GM12891 (cell line): Measurements from ENCODE around the gene CSN3.

ENCODE experiments used
- DNase-seq: peaks from one replicate; pipeline ENCODE4 v3.0.0; 2011; ENCODE audit warnings: low spot score; ENCODE audit not compliant: insufficient read length
- FAIRE-seq: peaks from 2 replicates; lab custom pipeline; 2011; peaks lifted over from hg19 to GRCh38; lab: Jason Lieb, UNC
- PAX5 ChIP-seq: IDR thresholded peaks from 2 replicates; pipeline ENCODE4 v1.6.1; 2011; ENCODE audit warnings: low read length, moderate library complexity, mild to moderate bottlenecking; ENCODE audit not compliant: insufficient read depth, severe bottlenecking
- POLR2A ChIP-seq: IDR thresholded peaks from 2 replicates; pipeline ENCODE4 v1.6.1; 2011; ENCODE audit warnings: low read depth, low read length, control low read depth
- POLR2AphosphoS5 ChIP-seq: IDR thresholded peaks from 2 replicates; pipeline ENCODE4 v1.6.1; 2011; ENCODE audit warnings: low read depth, low read length, control low read depth
- POU2F2 ChIP-seq: IDR thresholded peaks from 2 replicates; pipeline ENCODE4 v1.6.1; 2011; ENCODE audit warnings: low read depth, mild to moderate bottlenecking, control low read depth, low read length, moderate library complexity
- SPI1 ChIP-seq: IDR thresholded peaks from 2 replicates; pipeline ENCODE4 v1.6.1; 2011; ENCODE audit warnings: low read depth, low read length, control low read depth
- TAF1 ChIP-seq: IDR thresholded peaks from 2 replicates; pipeline ENCODE4 v1.6.1; 2011; ENCODE audit warnings: low read depth, low read length, control low read depth

Gene CSN3

GRCh38 chr4:70239131-70239883 lies 3.1 kb upstream of the CSN3 start:
- FAIRE-seq (no peak), DNase-seq (no peak)
- TF ChIP-seq TAF1 (no peak), POLR2AphosphoS5 (no peak)

DNA sequence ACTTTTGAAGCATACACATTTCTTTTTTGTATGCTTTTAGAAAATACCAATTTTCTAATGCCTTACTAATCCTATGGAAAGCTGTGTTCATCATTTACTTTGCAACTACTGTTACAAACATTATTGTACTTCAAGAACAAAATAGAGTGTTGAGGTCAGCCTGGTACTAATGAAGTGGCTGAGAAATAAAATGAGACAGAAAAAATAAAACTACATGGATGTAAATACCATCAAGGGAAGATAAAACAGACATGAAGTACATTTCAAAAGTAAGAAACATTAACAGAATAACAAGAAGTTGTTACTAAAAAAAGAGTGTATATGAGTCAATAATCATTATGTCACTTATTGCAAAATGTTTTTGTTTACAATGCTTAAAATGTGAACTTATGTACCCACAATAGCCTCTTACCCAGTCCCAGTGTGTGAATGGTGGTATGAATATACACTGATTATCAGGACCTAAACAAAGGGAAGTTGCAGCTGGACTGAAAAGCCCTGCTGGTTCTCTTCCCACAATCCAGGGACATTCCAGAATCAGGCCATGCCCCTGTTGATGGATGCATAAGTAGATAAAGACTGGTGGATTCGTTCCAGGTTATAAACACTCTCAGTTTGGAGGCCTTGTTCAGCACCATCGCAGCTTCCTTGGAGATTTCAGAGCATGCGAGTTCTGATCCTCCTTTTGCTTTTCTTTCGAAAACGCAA lies 2.4 kb upstream of the CSN3 start:
- no peak for DNase-seq
- TF ChIP-seq PAX5 (no peak), TAF1 (no peak), POLR2A (no peak), POU2F2 (no peak), SPI1 (no peak), POLR2AphosphoS5 (no peak)
- no peak for FAIRE-seq

DNA sequence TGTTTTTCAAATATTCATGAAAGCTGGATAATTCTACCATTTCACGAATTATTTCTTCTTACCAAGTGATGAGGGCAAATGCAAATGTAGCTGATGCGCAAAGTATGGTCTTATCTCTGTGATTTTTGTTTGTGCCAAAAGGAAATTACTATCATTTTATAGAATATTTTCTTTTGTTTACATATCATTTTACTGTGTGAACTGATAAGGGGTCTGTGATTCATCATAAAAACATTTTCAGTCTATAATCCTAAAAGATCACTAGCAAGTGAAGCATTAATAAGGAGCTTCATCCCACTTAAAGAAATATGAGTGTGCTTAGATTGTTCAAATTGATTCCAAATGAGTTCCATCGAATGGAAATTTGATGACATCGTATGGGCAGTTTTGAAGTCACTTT lies 694 bp downstream of the CSN3 start:
- TF ChIP-seq PAX5 (no peak), SPI1 (no peak), POU2F2 (no peak), POLR2A (no peak), TAF1 (no peak), POLR2AphosphoS5 (no peak)
- FAIRE-seq: no peak

GRCh38 chr4:70251250-70251944 lies 9.0 kb downstream of the CSN3 start:
- TF ChIP-seq TAF1 (no peak), POLR2AphosphoS5 (no peak), PAX5 (no peak), POLR2A (no peak), POU2F2 (no peak), SPI1 (no peak)
- DNase-seq: no peak
- no peak for FAIRE-seq

More for the DNA sequence above, 694 bp downstream of the CSN3 start:
- DNase-seq: no peak

GRCh38 chr4:70251945-70252277 lies 9.5 kb downstream of the CSN3 start:
- no peak for DNase-seq
- FAIRE-seq: no peak
- TF ChIP-seq POLR2A (no peak), POLR2AphosphoS5 (no peak), PAX5 (no peak), POU2F2 (no peak)

GRCh38 chr4:70269674-70270073 lies 27.3 kb downstream of the CSN3 start:
- FAIRE-seq: no peak
- DNase-seq: no peak
- TF ChIP-seq SPI1: no peak
- TF ChIP-seq PAX5: no peak
- no peak for TF ChIP-seq POU2F2
- no peak for TF ChIP-seq POLR2A
- no peak for TF ChIP-seq POLR2AphosphoS5
- TF ChIP-seq TAF1: no peak

DNA sequence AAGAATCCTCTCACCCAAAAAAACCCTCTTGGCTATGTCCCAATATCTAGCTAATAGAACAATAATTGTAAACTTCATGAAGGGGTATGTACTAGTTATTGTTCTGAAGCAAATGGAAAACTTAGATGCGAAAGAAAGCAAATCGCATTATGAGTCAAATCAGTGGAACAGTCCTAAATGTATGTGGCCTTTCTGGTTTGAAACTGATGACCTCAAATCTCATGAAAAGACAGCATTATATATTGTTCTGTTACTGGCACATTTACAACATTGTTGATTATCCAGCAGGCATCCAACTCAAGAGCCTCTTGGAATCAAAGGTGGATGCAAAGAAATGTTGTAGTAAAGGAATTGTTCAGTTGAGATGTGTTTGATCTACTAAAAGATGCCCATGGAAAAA lies 34.7 kb downstream of the CSN3 start:
- FAIRE-seq: no peak
- no peak for DNase-seq
- TF ChIP-seq SPI1: no peak
- TF ChIP-seq POU2F2: no peak
- TF ChIP-seq POLR2A: no peak
- TF ChIP-seq PAX5: no peak
- no peak for TF ChIP-seq TAF1
- TF ChIP-seq POLR2AphosphoS5: no peak

DNA sequence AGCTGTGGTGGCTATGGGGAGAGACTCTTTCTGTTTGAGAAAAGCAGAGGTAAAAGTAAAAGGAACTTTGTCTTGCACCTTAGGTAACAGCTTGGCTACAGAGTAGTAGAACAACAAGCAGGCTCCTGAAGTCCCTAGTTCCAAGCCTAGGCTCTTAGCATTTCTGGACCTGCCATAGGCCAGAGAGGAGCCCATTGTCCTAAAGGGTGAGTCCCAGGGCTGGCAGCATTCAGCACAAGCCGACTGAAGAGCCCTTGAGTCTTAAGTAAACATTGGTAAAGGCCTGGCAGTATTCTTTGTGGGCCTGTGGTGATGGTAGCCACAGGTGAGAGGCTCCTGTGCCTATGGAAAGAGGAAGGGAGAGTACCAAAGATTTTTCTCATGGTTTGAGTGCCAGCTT lies 38.2 kb downstream of the CSN3 start:
- no peak for TF ChIP-seq TAF1
- no peak for TF ChIP-seq SPI1
- no peak for TF ChIP-seq POU2F2
- no peak for TF ChIP-seq PAX5
- no peak for TF ChIP-seq POLR2AphosphoS5
- TF ChIP-seq POLR2A: no peak
- FAIRE-seq (no peak), DNase-seq (no peak)

DNA sequence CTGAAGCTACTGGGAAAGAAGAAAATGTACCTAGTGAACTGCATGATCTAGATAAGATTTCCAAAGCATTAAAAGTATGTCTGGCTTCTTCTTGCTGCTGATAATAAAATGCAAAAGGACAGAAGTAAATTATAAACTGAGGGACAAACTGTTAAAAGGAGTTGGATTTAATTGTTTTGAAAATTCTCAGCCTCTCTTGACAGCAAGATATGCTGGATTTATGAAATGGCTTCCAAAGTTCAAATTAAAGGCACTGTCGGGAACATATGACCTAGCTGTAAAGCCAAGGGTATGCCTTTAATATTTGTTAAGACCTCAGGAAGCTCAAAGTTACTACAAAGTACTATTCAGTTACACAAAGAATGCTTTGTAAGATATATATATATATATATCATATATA lies 46.3 kb downstream of the CSN3 start:
- FAIRE-seq: no peak
- no peak for TF ChIP-seq TAF1
- TF ChIP-seq PAX5: no peak
- no peak for TF ChIP-seq POLR2A
- no peak for TF ChIP-seq SPI1
- TF ChIP-seq POU2F2: no peak
- DNase-seq: no peak
